HG02759 (cell line): Measurements from ENCODE around the gene GGTLC3.
"Not testable (repeated sequence)": the region's sequence is repeated elsewhere in the genome, so short reads cannot be mapped to it uniquely, and the experiment has no call there.

Experiments
- ATAC-seq: cut with Tn5 transposase; IDR thresholded peaks from one replicate; pipeline ENCODE4 v1.9.1; 2021; ENCODE audit warnings: mild to moderate bottlenecking, moderate library complexity; ENCODE audit not compliant: unreplicated experiment

The GGTLC3 gene

DNA sequence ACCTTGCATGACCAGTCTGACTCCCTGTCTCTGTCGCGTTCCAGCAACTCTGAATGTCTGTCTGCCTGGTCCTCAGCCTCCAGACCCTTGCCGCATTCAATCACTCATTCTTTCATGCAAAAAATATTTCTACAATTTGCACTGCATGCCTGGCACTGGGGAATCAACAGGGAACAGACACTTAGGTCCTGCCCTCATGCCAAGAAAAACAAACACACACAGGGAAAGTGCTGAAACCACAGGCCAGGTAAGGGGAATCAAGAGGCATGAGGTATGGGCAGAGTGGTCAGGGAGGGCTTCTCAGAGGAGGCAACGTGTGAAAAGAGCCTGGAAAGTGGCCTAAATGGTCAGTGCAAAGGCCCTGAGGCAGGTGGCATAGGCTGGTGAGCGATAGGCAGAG, at the start of gene GGTLC3:
GGTLC3 (minus strand) TSS at position 101 of the 400 bp plus-strand sequence. CDS start 264 bp downstream, outside the sequence.
- not testable (repeated sequence) for ATAC-seq

DNA sequence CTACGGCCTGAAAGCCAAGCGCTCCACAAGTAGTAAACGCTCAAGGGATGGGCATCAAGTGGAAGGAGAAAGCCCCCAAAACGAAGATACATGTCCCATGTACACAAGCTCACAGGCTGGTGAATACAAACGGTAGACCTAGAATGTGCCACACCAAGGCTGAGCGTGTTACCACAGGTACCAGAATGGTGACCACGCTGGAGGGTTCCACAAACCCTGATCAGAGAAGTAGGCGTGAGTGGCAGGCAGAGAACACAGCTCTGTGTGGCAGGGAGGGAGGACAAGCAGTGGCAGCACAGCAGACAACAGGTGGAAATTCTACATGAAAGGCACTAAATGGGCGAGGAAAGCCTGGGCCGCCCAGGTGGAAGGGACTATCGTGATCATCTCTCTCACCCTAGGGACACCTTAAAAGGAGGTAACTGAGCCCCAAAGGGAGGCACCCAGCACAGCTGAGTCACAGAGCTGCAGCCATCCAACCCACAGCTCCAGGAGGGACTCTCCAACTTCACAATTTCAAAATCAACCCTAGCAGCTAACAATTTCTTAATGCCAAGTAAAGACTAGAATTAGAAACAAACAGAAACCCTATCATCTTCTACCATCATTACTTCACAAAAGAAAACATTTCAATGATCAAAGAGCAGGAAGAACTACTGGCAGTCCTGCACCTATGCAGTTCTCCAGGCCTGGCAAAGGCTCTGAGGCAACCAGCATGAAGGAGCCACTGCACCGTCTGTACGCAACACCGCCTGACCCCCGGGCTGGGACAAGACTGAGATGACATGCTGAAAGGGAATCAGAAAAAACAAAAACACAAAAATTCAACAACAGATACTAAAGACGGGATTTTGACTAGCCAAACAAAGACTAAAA, 42.4 kb upstream of the GGTLC3 start:
- ATAC-seq, result not testable (repeated sequence)

DNA sequence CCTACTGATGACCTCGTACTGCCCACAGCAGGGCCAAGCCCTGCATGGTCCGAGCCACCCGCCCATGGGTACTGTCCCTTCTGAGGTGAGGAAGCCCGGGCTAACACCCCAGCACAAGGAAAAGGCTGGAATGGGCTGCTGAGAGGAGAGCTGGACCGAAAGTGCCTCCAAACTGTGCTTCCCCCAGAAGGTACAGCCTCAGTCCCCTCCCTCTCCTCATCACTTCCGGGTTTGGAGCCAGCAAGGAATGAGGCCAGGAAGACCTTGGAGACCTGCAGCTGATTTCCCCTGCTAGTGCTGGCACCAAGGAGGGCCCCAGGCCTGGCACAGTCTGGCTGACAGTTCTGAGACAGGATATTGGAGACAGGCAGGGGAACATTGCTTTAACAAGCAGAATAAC, 41.0 kb upstream of the GGTLC3 start:
- not testable (repeated sequence) for ATAC-seq

DNA sequence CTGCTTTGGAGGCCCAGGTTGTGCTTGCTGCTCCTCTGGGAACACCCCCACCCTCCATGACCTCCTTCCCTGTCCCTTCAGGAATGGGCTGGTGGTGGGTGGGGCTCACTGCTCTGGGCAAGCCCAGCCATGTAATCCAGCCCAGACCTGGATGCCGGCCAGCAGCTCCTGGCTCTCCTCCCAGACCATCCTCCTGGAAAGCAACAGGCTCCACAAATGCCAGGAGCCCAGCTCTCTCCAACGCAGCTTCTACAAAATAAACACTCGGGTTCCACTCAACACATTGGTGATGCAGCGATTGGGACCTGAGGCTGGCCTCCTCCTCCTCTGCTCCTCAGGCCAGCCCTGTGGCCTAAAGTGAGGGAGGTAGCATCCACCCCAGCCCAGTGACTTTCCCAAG, 40.6 kb upstream of the GGTLC3 start:
- ATAC-seq, result not testable (repeated sequence)

DNA sequence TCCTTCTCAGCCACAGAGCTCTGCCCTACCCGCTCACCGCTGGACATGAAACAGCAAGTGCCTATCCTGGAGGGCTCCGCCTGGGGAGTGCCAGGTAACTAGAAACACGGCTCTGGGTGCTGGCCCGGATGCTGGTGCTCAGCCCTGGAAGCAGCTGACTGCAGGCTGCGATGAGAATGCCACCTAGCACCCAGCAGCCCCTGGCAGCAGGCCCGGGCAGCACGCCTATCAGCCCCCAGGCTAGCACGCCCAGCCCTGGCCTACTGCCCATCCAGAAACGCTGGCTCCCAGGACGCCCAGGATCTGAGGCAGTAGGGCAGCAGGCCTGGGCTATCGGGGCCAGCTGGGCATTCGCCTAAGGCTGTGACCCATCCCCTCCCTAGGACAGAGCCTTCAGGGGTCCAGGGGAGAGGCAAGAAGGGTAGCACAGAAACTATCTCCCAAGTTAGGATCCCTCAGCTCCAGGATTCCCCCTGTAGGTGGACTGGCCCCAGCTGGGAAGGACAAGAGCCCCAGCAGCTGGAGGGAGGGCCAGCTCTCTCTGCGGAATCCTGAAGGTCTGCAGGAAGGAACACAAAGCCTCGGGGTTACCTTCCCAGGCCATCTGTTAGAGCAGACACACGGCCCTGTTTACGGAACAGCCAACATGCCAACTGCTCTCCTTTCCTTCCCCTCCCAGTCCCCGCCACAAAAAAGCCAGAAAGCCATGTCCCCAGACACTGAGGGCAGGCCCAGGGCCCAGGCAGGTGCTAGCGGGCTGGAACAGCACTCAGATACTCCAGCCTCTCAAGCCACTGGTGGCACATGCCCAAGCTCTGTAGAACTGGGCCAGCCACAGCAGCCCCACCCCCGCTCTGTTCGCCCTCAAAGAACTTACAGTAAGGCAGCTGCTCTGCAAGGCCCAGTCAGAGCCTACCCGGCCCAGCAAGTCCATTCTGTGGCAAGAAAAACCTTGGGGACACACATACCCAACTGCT, 36.6 kb upstream of the GGTLC3 start:
- ATAC-seq, result not testable (repeated sequence)

DNA sequence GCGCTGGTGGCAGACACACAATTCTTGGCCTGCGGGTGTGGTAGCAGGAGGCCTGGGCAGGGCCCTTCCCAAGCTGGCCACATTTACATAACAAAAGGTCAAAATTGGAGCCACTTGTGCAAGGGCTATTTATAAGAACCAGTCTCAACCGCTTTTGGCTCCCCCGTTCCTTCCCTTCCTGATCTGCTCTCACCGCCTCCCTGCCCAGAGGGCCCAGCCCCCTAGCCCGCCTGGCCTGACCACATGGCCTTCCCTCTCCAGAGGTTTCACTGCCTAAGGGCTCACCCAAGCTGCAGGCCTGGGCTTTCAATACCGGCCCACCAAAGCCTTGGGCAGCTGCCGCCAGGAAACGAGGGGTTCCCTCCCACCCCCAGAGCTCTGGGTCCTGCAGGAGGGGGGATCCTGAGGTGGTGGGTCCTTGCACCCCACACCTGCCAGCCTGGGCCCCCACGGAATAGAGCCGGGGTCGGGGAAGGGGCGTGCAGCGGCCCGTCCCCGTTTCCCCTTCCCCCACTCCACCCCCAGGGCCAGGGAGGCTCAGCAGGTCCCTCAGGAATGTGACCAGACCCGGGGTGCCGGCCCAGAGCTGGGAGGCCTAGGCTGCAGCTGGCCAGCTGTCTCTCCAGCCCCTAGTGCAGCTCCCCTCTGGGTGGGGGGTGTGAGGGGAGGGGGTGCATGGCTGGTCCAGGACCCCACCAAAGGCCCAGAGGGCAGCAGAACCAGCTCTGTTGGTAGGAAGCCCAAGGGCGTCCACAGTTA, 35.1 kb upstream of the GGTLC3 start:
- not testable (repeated sequence) for ATAC-seq

DNA sequence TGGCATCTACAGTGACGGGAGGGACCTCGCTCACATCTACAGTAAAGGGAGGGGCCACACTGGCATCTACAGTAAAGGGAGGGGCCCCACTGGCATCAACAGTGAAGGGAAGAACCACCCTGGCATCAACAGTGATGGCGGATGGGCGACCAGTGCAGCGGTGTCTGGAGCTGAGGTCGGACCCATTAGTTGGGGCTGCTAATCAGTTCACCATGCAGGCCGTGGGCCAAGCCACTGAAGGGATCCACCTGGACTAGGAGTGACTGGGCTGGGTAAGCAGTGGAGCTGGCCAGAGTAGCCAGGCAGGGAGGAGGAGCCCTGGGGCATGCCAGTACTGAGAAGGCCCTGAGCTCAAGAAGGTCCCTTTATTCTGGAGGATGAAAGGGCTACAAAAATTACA, 33.1 kb upstream of the GGTLC3 start:
- not testable (repeated sequence) for ATAC-seq

DNA sequence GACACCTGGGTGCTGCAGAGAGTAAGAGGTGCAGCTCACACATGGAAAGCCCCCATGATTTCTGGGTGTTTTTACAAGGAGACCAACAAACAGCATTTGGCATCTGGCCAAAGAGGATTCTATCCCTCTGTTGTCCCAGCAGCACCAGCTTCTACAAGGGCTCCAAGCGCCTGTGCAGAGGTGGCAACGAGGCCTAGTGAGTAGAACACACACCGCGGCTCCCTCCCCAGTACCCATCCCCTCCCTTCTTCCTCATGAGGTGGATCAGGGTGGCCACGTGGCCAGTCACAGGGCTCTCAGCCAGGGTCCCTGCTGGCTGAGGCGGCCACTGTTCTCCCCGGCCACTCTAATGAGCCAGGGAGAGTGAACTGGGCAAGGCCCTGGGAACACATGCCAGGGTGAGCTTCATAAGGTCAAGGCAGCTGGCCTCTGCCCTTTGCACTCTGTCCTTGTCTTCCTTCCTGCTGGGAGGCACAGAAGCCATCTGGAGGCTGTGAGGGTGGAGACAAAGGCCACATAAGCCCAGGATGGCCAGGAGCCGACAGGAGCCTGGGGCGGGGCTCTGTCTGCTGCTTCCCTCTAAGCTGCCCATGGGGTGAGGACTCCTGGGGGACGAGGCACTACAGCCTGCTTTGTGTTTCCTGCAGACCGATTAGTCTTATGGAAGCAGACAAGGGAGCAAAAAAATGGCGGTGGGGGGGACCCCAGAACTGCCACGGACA, 31.7 kb upstream of the GGTLC3 start:
- not testable (repeated sequence) for ATAC-seq

DNA sequence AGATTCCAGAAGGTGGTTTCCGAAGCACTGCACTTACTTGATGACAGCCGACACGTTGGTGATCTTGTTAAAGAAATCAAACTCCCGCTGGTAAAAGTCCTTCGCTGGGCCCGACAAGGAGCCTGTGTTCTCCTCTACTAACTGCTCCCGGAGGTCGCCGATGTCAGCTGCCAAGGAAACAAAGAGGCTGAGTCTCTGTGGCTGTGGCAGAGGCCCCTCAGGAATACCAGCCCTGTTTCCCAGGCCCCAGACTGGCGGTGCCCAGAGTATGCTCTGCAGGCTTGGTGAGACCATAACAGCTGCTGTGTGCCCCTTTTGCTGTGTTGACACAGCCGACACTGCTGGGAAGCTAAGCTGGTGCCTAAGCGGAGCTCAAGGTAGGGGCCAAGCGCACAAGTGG, 26.7 kb upstream of the GGTLC3 start:
- not testable (repeated sequence) for ATAC-seq

DNA sequence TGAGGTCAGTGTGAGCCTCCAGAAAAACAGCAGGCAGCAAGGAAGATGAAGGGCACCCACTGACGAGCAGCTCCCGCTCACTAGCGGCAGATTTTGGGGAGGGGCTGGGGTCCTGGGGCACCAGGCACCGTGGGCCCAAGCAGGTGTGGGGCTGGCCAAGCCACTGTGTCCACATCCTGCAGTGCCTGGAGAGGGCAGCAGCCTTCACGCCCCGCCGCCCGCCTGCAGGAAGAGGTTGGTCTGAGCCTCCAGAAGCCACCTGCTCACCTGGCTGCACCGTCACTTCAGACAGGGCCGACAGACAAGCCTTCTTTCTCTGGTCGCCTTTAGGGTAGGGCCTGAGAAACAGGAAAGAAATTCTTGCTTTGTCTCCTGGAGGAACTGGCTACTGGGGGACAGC, 25.4 kb upstream of the GGTLC3 start:
- ATAC-seq, result not testable (repeated sequence)

DNA sequence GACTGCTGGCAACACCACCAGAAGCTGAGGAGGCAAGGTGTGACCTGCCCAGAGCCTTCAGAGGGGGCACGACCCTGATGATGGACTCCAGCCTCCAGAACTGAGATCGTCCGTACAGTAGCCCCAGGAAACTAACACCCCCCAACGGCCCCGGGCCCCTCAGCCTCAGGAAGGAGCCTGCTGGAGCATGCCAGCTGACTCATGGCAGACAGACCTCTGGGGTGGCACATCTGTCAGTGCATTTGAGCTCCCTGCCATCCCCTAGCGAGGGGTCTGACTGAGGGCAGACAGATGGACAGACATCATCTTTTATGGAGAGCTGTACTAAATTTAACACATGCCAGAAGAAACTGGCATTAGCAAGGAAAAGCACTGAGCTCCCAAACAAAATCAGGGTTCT, 22.0 kb upstream of the GGTLC3 start:
- ATAC-seq, result not testable (repeated sequence)

DNA sequence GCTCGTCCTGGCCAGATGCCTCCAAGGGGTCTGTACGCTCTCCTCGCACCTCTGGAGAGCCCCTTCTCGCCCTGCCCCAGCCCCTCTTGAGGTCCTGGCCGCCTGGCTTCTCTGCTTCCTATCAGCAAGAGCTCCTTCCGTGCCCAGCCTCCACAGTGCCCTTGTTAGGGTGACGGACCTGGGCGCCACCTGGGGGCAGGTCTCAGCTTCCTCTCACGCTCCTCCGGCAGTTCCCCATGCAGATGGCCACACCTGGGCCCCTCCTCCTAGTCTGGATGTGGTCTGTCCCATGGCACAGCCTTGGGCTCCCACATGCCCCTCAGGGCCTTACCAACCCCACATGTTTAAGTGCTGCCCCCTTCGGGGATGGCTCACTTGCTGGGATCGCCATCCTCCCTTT, 16.4 kb upstream of the GGTLC3 start:
- ATAC-seq, result not testable (repeated sequence)

DNA sequence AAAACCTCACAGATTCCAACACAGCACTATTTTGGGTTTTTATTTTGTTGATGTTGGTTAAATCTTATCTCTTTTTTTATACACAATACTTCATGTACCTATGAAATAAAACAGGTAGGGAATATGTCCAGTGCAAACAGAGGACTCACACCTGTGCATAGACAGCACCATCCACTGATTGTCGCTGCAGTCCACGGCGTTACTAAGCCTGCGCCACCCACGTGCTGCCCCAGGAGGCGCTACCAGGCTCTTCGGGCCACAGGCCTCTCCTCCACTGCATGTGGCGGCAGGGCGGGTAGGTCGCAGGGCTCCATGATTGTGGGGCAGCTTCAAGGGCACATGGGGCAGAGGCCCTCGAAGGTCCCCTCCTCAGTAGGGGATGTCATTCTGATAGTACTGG, 15.7 kb upstream of the GGTLC3 start:
- not testable (repeated sequence) for ATAC-seq

DNA sequence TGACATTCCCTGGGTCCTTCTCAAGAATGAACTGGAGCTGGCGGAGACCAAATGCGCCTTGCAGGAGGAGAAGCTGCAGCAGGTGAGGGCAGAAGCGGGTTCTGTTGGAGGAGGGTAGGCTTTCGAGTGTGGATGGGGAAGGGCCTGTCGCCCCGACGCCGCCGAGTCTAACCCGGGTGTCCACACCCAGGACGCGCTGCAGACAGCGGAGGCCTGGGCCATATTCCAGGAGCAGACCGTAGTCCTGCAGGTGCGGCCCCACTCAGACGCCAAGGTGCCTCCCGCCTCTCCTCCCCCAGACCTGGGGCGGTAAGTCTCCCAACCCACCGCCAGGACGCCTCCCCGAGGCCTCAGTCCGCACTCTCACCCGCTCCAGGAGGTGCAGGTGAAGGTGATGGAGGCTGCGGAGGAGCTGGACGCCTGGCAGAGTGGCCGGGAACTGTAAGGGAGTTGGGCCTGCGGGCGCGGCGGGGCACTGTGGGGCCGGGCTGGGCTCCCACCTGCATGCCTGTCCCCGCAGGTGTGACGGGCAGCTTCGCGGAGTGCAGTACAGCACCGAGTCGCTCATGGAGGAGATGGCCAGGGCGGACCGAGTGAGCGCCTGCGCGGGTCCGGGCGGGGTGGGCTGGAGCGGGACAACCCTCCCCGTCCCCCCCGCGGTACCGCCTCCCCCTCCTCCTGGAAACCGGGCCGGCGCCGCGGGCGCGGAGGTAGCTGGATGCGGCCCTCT, 11.6 kb upstream of the GGTLC3 start:
- ATAC-seq, result peak; percentile 24

DNA sequence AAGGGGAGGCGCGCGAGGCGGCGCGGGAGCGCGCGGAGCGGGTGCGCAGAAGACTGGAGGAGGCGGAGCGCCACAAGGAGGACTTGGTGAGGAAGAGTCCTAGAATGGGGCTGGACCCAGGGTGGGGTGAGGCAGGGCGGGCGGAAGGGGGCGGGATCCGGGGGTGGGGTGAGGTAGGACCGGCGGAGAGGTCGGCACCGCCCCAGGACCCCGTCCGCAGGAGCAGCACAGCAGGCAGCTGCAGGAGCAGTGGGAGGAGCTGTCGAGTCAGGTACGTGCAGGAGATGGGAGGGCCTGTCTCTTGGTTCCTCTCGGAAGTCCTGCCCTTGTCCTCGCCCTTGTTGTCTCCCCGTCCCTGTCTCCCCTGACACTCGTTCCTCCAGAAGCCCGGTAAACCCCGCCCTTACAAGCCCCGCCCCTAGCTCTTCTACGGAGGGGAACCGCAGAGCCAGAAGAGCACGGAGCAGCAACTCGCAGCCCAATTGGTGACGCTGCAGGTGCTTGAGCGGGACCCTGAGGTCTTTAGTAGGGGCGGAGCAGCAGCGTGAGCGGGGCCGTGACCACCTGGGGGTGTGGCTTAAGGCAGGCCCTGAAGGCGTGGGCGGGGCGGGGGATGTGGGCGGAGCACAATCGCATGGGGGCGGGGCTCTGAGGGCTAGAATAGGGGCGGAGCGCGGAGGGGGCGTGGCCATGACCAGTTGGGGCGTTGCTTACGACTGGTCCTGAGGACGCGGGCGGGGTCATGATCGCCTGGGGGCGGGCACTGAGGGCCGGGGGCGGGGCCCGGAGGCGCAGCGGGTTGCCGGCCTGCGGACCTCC, 10.8 kb upstream of the GGTLC3 start:
- peak; percentile 77 for ATAC-seq

DNA sequence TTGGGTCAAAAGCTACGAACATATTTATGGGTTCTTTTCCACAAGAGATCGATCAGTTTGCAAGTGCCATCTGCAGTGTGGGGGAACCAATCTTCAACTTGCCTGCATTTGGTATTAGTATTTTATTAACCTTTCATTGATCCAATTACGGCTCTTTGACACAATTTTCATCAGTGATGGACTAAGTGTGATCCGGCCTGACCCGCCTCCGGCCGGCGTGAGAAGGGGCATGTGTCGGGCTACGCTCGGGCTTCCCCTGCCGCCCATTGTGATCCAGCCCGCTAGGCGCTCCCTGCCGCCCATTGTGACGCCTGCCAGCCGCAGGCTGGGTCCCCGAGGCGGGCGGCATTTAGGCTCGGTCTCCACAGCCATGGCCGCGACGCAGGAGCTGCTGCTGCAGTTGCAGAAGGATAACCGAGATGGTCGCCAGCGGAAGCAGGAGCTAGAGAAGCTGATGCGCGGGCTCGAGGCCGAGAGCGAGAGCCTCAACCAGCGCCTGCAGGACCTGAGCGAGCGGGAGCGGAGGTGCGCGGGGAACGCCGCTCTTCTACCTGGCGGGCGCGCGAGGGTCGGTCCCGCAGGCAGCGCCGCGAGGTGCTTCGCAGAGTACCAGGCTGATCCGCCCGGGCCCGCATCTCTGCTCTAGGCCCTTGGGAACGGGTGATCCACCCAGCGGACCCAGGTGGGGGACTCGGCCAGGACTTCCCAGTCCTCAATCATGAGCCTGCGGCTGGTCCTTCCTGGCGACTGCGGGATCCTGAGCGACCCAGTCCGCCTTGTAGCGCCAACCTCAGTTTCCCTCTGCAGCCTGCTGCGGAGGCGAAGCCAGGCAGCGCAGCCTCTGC, 10.0 kb upstream of the GGTLC3 start, which contains the start of gene TMEM191B:
TMEM191B (plus strand) TSS at position 51 of the 845 bp plus-strand sequence; CDS start at position 230, 179 bp downstream.
- ATAC-seq, result peak; percentile 26

DNA sequence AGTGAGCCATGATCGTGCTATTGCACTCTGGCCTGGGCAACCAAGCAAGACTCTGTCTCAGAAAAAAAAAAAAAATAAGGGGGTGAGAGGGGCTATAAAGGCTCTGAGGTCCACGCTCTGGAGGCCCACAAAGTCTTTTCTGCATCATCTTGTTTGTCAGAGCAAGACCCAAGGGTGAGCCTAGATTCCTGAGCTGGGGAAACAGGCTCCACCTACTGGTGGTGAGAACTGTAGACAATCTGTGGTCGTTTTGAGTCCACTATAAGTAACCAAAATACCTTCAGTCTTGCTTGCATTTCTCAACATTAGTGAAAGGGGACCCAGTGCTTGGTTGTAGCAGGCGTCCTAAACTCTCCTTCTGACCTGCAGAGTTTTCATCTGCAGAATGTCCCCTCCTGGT, 5.4 kb upstream of the GGTLC3 start:
- ATAC-seq, result not testable (repeated sequence)
